GM21576 (cell line): Measurements from ENCODE around the gene GOLGA8J.
"Not testable (repeated sequence)": the region's sequence is repeated elsewhere in the genome, so short reads cannot be mapped to it uniquely, and the experiment has no call there.

Experiments
- ATAC-seq: cut with Tn5 transposase; IDR thresholded peaks from one replicate; pipeline ENCODE4 v1.9.1; 2021; ENCODE audit warnings: mild to moderate bottlenecking, moderate library complexity; ENCODE audit not compliant: unreplicated experiment

Gene GOLGA8J, protein sequence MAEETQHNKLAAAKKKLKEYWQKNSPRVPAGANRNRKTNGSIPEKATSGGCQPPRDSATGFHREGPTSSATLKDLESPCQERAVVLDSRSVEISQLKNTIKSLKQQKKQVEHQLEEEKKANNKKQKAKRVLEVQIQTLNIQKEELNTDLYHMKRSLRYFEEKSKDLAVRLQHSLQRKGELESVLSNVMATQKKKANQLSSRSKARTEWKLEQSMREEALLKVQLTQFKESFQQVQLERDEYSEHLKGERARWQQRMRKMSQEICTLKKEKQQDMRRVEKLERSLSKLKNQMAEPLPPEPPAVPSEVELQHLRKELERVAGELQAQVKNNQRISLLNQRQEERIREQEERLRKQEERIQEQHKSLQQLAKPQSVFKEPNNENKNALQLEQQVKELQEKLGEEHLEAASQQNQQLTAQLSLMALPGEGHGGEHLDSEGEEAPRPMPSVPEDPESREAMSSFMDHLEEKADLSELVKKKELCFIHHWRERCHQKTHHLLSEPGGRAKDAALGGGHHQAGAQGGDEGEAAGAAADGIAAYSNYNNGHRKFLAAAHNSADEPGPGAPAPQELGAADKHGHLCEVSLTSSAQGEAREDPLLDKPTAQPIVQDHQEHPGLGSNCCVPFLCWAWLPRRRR

GRCh38 chr15:30082655-30083054 lies at the start of gene GOLGA8J:
TSS of gene GOLGA8J (plus strand) at chr15:30082955. CDS start at chr15:30083053, 98 bp downstream.
- not testable (repeated sequence) for ATAC-seq

- ATAC-seq: no peak
Observed at GRCh38 chr15:30033211-30033610, 49.5 kb upstream of the GOLGA8J start.

- ATAC-seq: no peak
Observed at GRCh38 chr15:30033763-30034162, 49.0 kb upstream of the GOLGA8J start.

GRCh38 chr15:30036036-30036703 lies 46.6 kb upstream of the GOLGA8J start:
- ATAC-seq: no peak

- no peak for ATAC-seq
Observed at GRCh38 chr15:30038667-30039523, 43.9 kb upstream of the GOLGA8J start.

DNA sequence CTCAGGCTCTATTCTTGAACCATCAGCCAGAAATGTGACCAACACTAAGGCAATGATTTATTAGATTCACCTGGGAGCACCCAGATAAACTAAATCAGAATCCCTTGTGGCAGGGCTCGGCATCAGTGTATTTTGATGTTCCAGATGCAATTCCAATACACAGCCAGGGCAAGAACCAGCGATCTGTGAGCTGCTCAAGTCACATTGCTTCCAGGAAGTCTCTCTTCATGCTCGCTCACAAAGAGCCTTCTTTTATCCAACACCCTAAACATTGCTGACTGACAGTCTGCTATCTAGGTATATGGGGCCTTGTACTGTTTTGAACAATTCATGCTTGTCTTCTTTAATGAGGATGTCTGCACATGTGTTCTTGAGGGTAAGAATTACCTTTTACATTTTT lies 40.9 kb upstream of the GOLGA8J start:
- ATAC-seq: no peak

DNA sequence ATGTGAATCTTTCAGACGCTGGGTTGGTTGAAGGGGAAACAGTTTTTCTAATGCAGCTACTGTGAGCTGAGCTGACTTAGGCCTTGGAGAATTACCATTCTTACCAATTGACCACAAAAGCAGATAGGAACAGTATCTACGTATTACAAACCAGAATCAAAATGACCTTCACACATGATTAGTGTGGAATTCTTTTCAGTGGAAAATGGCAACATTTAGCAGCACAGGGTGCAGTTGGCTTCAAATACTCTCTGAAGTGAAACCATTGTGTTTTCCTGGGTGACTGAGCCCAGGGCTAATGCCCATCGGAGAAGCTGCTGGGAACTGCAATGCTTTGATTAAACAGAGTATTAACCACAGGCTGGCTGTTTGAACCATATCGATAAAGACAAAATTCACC lies 40.2 kb upstream of the GOLGA8J start:
- ATAC-seq: no peak

DNA sequence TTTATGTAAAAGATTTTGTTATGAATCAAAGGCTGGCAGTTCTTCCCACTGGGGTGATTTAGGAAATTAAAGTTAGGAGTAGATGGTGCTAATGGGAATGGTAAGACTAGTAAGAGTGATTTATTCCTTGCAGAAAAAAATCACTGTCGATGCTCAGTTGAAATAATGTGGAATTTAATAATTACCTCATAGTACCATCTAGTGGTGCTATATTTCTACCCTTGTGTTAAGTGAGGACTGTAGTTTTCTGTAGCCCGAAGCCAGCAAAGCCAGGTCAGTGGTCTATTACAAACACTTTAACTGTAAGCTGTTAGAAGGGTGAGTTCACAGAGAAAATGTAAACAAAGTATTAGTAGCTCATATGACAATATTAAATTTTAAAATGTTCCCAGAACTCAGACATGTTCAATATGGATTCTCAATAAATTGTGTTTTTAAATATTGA lies 39.5 kb upstream of the GOLGA8J start:
- no peak for ATAC-seq

- no peak for ATAC-seq
Observed at GRCh38 chr15:30044377-30044776, 38.4 kb upstream of the GOLGA8J start.

DNA sequence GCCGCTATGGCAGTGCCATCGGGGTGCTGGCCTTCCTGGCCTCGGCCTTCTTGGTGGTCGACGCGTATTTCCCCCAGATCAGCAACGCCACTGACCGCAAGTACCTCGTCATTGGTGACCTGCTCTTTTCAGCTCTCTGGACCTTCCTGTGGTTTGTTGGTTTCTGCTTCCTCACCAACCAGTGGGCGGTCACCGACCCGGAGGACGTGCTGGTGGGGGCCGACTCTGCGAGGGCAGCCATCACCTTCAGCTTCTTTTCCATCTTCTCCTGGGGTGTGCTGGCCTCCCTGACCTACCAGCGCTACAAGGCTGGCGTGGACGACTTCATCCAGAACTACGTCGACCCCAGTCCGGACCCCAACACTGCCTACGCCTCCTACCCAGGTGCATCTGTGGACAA lies 37.9 kb upstream of the GOLGA8J start:
- not testable (repeated sequence) for ATAC-seq

DNA sequence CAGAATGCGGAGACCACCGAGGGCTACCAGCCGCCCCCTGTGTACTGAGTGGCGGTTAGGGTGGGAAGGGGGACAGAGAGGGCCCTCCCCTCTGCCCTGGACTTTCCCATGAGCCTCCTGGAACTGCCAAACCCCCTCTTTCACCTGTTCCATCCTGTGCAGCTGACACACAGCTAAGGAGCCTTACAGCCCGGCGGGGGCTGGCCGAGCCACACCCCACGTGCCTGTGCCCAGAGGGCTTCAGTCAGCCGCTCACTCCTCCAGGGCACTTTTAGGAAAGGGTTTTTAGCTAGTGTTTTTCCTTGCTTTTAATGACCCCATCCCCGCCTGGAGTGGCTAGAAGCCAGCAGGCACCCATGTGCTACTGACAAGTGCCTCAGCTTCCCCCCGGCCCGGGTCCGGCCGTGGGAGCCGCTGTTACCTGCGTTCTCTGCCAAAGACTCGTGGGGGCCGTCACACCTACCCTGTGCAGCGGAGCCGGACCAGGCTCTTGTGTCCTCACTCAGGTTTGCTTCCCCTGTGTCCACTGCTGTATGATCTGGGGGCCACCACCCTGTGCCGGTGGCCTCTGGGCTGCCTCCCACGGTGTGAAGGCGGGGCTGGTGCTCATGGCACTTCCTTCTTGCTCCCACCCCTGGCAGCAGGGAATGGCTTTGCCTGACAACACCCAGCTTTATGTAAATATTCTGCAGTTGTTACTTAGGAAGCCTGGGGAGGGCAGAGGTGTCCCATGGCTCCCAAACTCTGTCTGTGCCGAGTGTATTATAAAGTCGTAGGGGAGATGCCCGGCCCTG lies 37.3 kb upstream of the GOLGA8J start:
- not testable (repeated sequence) for ATAC-seq

- no peak for ATAC-seq
Observed at GRCh38 chr15:30046430-30046829, 36.3 kb upstream of the GOLGA8J start.

GRCh38 chr15:30055604-30056003 lies 27.2 kb upstream of the GOLGA8J start:
- no peak for ATAC-seq

DNA sequence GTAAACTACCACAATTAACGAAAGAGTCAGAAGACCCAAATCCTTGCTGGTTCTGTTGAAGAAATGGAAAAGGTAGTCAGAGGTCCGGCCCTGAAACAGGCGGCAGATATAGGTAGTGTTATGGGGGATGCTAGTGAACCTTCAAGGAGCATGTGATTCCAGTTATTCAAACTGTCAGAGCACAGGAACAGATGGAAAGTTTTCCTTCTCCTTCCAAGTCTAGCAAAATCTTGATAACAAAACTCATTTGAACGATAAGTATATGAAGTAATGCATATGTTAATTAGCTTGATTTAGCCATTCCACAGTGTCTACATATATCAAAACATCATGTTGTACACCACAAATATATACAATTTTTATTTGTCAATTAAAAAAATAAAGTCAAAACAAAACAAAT lies 26.6 kb upstream of the GOLGA8J start:
- ATAC-seq: no peak

- ATAC-seq: no peak
Observed at GRCh38 chr15:30059771-30060170, 23.0 kb upstream of the GOLGA8J start.

DNA sequence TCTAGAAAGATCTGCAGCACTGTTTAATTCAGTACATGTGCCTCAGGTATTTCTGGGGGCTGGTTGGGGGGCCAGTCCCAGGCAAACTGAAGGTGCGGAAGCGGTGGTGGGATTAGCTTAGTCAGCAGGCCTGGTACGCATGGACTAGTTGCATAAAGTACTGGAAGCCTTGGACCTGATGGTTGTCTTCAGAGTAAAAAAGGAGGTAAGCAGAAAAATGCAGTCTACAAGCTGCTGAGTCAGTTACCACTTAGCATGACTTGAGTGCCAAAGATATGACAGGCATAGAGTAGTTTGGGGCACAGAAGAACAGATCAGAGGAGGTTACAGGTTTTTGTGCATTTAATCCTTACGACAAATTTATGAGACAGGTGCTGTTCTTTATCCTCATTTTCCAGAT lies 19.9 kb upstream of the GOLGA8J start:
- no peak for ATAC-seq

DNA sequence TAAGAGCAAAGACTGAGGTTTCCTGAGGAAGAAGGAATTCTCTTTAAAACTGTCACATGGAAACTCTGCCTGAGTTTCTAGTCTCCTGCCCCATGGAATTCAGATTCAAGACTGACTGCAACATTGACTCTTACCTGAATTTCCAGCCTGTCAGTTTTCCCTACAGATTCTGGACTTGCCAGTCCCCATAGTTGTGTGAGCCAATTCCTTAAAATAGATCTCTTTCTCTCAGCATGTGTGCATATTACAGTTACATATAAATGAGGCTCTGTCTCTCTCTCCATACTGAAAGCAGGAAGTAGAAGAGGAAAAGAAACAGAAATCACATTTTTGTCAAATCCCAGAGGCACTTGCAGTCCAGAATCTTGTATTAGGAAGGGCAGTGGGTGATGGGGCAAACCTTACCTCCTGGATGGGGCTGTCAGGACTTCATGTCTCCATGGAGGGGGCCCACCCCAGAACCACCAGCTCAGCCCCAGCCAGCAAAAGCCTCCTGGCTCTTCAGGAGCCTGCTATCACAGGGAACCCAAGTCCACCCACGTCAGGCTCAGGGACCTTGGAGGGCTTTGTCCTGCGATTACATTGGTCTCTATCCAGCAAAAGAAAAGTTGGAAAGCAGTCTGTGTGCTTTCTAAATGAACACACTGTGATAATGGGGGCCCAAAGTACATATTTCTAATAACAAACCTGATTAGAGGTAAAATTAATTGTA lies 18.8 kb upstream of the GOLGA8J start:
- ATAC-seq: no peak

DNA sequence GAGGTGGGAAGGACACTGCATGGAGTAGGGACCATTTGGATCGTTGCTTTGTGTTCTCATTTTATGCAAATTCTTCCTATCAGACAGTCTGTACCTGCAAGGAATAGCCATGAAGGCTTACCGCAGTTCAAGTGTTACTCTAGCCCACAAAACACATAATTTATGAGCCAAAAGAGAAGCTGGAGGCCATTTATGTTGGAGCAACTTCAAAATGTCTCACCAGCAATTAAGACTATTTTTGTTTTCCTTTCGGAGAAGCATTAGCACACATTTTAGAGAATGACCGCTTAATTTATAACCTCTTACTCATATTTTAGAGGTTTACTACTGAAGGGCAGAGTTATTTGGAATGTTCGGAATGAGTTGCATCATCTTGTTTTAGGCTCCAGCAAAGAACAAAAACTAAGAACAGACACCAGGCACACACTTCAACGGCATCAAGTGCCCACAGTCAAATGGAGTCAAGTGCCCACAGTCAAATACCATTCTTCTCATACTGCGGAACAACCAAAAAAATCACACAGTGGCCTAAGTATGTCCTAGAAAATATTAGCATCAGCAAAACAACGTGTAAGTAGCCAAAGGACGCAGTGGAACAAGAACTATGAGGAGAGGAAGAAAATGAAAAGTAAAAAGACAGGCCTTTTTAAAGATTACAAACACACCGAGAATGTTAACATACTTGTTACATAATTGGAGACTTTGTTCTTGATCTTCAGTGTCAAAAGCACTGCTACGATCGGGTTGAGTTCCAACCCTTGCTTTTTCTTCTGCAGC lies 17.5 kb upstream of the GOLGA8J start:
- no peak for ATAC-seq

DNA sequence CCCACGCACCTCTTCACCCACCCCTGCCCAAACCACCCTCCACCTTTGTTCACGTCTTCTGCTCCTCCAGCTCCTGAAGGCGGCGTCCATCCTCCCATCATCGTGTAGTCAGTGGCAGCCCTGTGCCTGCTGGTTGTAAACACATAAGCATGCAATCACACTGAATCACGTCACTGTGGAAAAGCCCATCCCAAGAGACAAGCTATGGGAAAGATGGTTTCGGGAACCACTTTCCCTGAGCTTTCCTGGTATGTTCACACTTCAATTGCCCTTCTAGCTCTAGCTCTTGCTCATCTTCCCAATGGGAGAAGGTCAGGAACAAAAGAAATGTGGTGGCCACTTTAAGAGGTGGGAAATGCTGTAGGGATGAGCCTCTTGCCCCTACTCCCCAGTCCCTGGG lies 14.4 kb upstream of the GOLGA8J start:
- ATAC-seq: no peak
